Stomach (tissue), 19 donors: ENCODE results near the gene CPHXL2. TPM values are rescaled to one million over a fixed set of nuclear protein-coding genes. Genes with fewer than 3 reads are reported as not detected.

Experiments
- DNase-seq, 2 donors: peaks; one replicate each; pipeline versions ENCODE4 v3.0.0 to v3.0.0-alpha.2; 2013 to 2019
- H3K27ac ChIP-seq, 5 donors: fragments of 200-600 bp in 4 of 5; sonication (generic) in 4 of 5; one replicate each; pipeline ENCODE4 v1.5.1; 2013 to 2019; ENCODE audit warnings: mild to moderate bottlenecking in 1 of 5, moderate library complexity in 1 of 5
- H3K27me3 ChIP-seq, 3 donors: fragments of 200-600 bp; sonication (generic); one replicate each; pipeline ENCODE4 v1.5.1; 2017 to 2019; ENCODE audit warnings: mixed run types in 1 of 3
- H3K36me3 ChIP-seq, 4 donors: fragments of 200-600 bp; sonication (generic); 1 replicate in 3 of 4; 2 replicates in 1 of 4; pipeline ENCODE4 v1.5.1; 2016 to 2019
- H3K4me1 ChIP-seq, 4 donors: fragments of 200-600 bp; sonication (generic); one replicate each; pipeline ENCODE4 v1.5.1; 2016 to 2019
- H3K4me3 ChIP-seq, 4 donors: fragments of 200-600 bp; sonication (generic) in 3 of 4; one replicate each; pipeline ENCODE4 v1.5.1; 2016 to 2019; ENCODE audit warnings: mild to moderate bottlenecking in 1 of 4
- H3K9me3 ChIP-seq, 4 donors: fragments of 200-600 bp; sonication (generic); one replicate each; pipeline ENCODE4 v1.5.1; 2016 to 2019
- EP300 ChIP-seq: sonication (generic); formaldehyde crosslinking; IDR thresholded peaks from one replicate; pipeline ENCODE4 v1.6.1; 2017; ENCODE audit warnings: antibody characterized with exemption
- POLR2A ChIP-seq, 4 donors: fragments of 450-650 bp; IDR thresholded peaks; one replicate each; pipeline ENCODE4 v1.6.1; 2016; ENCODE audit warnings: antibody characterized with exemption in 4 of 4, control low read depth in 2 of 4, mild to moderate bottlenecking in 1 of 4, moderate library complexity in 1 of 4
- POLR2AphosphoS5 ChIP-seq, 3 donors: sonication (generic); formaldehyde crosslinking; IDR thresholded peaks; one replicate each; pipeline ENCODE4 v1.6.1; 2016; ENCODE audit warnings: antibody characterized with exemption in 3 of 3
- WGBS, 5 donors: extraction: QIAGEN DNeasy Blood & Tissue Kit in 3 of 5; methylation state at CpG; one replicate each; pipeline versions ENCODE4 v1.1.5 to v1.1.7; 2013 to 2018; 5-methylcytosine and 5-hydroxymethylcytosine counted together
- intact Hi-C: fragments of 100-400 bp; cut with DNase I; formaldehyde crosslinking; loops from one replicate; pipeline ENCODE4 v1.15.1; 2023; ENCODE audit warnings: low total_unique reads
- long read RNA-seq, 10 donors: transcript quantifications; one replicate each; lab custom pipeline, GENCODE V29; 2026
- polyA plus RNA-seq, 3 donors: library from polyadenylated mRNA; stranded (reverse); fragments of 200-250 nt; gene quantifications; one replicate each; pipeline ENCODE4 v1.2.3, GENCODE V29; 2013
- total RNA-seq, 5 donors: library from RNA; depleted of rRNA; stranded (reverse); fragments of >200 nt; gene quantifications; one replicate each; pipeline versions ENCODE4 v1.1.0 to v1.2.3, GENCODE V29; 2014 to 2016
- TF ChIP-seq, protein P1 (sequence below), 7 experiments: fragments of 450-650 bp in 4 of 7; fragments of 200-600 bp in 3 of 7; sonication (generic) in 3 of 7; IDR thresholded peaks; one replicate each; pipeline ENCODE4 v1.5.1; 2016 to 2019; ENCODE audit warnings: antibody characterized with exemption in 7 of 7, control low read depth in 2 of 7, mild to moderate bottlenecking in 1 of 7
- donor health status: healthy with polysubstance abuse.
- donor health status: Bipolar disorder and iron deficiency.
- donor health status: healthy.

Gene CPHXL2
- total RNA-seq (not detected), polyA plus RNA-seq (not detected)
- long read RNA-seq, donor 1 = 0 reads
- long read RNA-seq, donor 2 = 0 reads
- long read RNA-seq, donor 3 = 0 reads
- long read RNA-seq, donor 4 = 0 reads
- long read RNA-seq, donor 5 = 0 reads
- long read RNA-seq, donor 6 = 0 reads
- long read RNA-seq, donor 7 = 0 reads
- long read RNA-seq, donor 8 = 0 reads
- long read RNA-seq, donor 9 = 0 reads
- long read RNA-seq, donor 10 = 0 reads

DNA sequence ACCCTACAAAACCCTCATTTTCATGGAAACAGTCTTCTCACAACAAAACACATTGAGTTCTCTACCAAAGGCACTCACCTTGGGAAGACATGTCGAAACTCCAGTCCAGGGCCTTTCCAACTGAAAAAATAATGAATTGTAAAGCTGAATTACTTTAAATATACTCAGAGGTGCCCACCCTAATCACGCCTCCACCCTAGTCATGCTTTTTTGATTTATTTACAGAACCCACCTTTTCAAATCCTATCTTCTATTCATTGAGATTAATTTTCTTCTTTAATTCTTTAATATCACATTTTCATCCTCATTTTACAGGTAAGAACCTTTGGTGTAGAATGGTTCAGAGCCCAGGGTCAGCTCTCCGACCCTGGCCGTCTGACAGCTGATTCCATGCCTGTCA, at the start of gene CPHXL2:
CPHXL2 (minus strand) TSS at position 101 of the 400 bp plus-strand sequence; CDS start at position 91, 10 bp downstream.
- WGBS, 5 donors = 91 to 95% (median 94%) methylated on average over 4 of the region's 4 CpGs
- DNase-seq = no peak
- intact Hi-C loops = no loop called here
- no peak for TF ChIP-seq POLR2AphosphoS5 (IDR thresholded peaks at IDR 0.05)
- no peak for TF ChIP-seq POLR2A (IDR thresholded peaks at IDR 0.05)
- TF ChIP-seq EP300 = no peak
- TF ChIP-seq, protein P1, sequence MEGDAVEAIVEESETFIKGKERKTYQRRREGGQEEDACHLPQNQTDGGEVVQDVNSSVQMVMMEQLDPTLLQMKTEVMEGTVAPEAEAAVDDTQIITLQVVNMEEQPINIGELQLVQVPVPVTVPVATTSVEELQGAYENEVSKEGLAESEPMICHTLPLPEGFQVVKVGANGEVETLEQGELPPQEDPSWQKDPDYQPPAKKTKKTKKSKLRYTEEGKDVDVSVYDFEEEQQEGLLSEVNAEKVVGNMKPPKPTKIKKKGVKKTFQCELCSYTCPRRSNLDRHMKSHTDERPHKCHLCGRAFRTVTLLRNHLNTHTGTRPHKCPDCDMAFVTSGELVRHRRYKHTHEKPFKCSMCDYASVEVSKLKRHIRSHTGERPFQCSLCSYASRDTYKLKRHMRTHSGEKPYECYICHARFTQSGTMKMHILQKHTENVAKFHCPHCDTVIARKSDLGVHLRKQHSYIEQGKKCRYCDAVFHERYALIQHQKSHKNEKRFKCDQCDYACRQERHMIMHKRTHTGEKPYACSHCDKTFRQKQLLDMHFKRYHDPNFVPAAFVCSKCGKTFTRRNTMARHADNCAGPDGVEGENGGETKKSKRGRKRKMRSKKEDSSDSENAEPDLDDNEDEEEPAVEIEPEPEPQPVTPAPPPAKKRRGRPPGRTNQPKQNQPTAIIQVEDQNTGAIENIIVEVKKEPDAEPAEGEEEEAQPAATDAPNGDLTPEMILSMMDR (IDR thresholded peaks at IDR 0.05) = no peak
- H3K4me1 ChIP-seq = peaks cover 6 to 11% (median 8%) of the 10 kb centered on the region in 4 donors
- peaks cover 0 to 39% (median 0%) of the 10 kb centered on the region in 3 donors for H3K27me3 ChIP-seq
- H3K9me3 ChIP-seq = no peaks in the 10 kb centered on the region
- H3K4me3 ChIP-seq = no peak within 1 kb of the TSS
- H3K27ac ChIP-seq = no peak within 1 kb of the TSS
- no peaks in the 10 kb centered on the region for H3K36me3 ChIP-seq

DNA sequence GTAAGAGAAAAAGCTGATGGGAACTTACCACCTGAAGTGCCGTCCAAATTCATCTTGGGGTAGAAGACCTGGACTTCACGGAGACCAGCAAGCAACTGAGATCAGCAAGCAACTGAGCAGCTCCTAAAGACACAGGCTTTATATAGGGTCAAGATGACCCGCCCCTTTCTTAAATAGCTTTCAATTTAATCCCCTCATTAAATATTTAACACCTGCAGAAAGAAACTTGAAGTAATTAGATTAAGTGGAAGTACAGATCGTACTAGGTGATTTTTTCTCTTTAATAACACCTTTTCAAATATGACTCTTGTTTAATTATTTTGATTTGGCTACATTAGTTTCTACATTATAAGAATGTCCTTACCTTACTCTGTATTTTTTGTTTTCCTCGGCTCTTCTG, 49.6 kb upstream of the CPHXL2 start, which contains the start of gene CPHXL:
CPHXL (minus strand) TSS at position 101 of the 400 bp plus-strand sequence; CDS start at position 53, 48 bp downstream.
- no peak for DNase-seq
- intact Hi-C loops = no loop called here
- Histone ChIP-seq H3K9me3 (no peaks in the 10 kb centered on the region), H3K4me1 (no peaks in the 10 kb centered on the region), H3K27ac (no peak within 1 kb of the TSS), H3K4me3 (no peak within 1 kb of the TSS), H3K27me3 (no peaks in the 10 kb centered on the region), H3K36me3 (no peaks in the 10 kb centered on the region)
- 71 to 81% (median 79%) methylated on average over 5 of the region's 5 CpGs for WGBS, 5 donors
- TF ChIP-seq, protein P1 (IDR thresholded peaks at IDR 0.05) = no peak
- no peak for TF ChIP-seq EP300
- TF ChIP-seq POLR2AphosphoS5 (IDR thresholded peaks at IDR 0.05) = no peak
- TF ChIP-seq POLR2A (IDR thresholded peaks at IDR 0.05) = no peak

DNA sequence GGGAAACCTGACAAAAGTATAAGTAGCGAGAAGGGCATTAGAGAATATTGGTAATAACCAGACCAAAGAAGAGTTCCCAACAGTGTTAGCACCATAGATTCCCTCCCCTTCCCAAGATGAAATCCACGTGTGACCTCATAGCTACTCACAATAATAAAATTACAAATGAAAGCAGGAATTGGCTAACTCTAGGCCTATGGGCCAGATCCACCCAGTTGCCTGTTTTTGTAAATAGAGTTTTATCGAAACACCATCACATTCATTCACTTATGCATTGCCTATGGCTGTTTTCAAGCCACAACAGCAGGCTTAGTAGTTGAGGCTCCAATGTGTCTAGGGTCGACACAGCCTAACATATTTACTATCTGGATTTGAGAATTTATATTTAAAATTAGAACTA, 41.6 kb upstream of the CPHXL2 start:
- H3K4me3 ChIP-seq = no peak overlapping the region
- H3K9me3 ChIP-seq = peaks cover 0 to 9% (median 5%) of the 10 kb centered on the region in 4 donors
- TF ChIP-seq POLR2A (IDR thresholded peaks at IDR 0.05) (no peak), POLR2AphosphoS5 (IDR thresholded peaks at IDR 0.05) (no peak), EP300 (no peak)
- TF ChIP-seq, protein P1 (IDR thresholded peaks at IDR 0.05) = no peak
- H3K36me3 ChIP-seq = no peaks in the 10 kb centered on the region
- intact Hi-C loops = no loop called here
- WGBS, 5 donors = 86 to 94% (median 91%) methylated on average over 4 of the region's 4 CpGs
- no peaks in the 10 kb centered on the region for H3K4me1 ChIP-seq
- H3K27me3 ChIP-seq = no peaks in the 10 kb centered on the region
- DNase-seq = no peak
- no peak overlapping the region for H3K27ac ChIP-seq

DNA sequence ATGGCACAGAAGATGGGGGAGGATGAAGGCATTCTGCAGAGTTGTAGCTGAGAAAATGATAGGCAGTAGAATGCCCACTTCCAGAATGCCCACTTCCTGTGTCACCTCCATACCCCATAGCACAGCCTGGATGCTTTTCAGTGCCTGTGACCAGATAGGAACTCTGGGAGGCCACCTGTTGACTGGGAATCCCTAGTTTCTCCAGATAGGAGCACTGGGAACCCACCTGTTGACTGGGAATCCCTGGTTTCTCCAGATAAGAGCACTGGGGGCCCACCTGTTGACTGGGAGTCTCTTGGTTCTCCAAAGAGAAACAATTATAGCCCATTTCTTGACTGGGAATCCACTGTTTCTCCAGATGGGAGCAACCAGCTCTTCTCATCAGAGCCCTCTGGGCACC, 37.9 kb upstream of the CPHXL2 start:
- no peaks in the 10 kb centered on the region for H3K27me3 ChIP-seq
- TF ChIP-seq, protein P1 (IDR thresholded peaks at IDR 0.05) = no peak
- TF ChIP-seq POLR2AphosphoS5 (IDR thresholded peaks at IDR 0.05) = no peak
- no peak for TF ChIP-seq EP300
- no peak for TF ChIP-seq POLR2A (IDR thresholded peaks at IDR 0.05)
- H3K4me3 ChIP-seq = no peak overlapping the region
- intact Hi-C loops = no loop called here
- H3K4me1 ChIP-seq = no peaks in the 10 kb centered on the region
- H3K27ac ChIP-seq = no peak overlapping the region
- no peak for DNase-seq
- H3K9me3 ChIP-seq = peaks cover 0 to 27% (median 15%) of the 10 kb centered on the region in 4 donors
- peaks cover 0 to 2% (median 0%) of the 10 kb centered on the region in 4 donors for H3K36me3 ChIP-seq
